CD14-positive monocyte (primary cell): ENCODE data around the gene THBS2. TPM values are rescaled to one million over a fixed set of nuclear protein-coding genes. Genes with fewer than 3 reads are reported as not detected.

ENCODE experiments used
- DNase-seq, 3 donors: peaks; one replicate each; pipeline ENCODE4 v3.0.0-alpha.2; 2011 to 2022
- H2AFZ ChIP-seq: 2 replicates; pipeline ENCODE4 v1.6.0; 2012; ENCODE audit warnings: mild to moderate bottlenecking, low read depth, low read length, inconsistent platforms; ENCODE audit not compliant: insufficient read depth, poor library complexity, severe bottlenecking
- H3K27ac ChIP-seq, 2 donors: 1 replicate in 1 of 2; 2 replicates in 1 of 2; pipeline ENCODE4 v1.5.1; 2012 to 2013; ENCODE audit warnings: low read length in 2 of 2, control low read depth in 1 of 2, inconsistent platforms in 1 of 2, low read depth in 1 of 2, mild to moderate bottlenecking in 1 of 2
- H3K27me3 ChIP-seq, 2 donors: one replicate each; pipeline versions ENCODE4 v1.6.0 to v1.6.1; 2011 to 2013; ENCODE audit warnings: low read length in 2 of 2; ENCODE audit not compliant: control insufficient read depth in 2 of 2, insufficient read depth in 2 of 2
- H3K36me3 ChIP-seq, 2 donors: replicated peaks in 1 of 2; 1 replicate in 1 of 2; 2 replicates in 1 of 2; pipeline versions ENCODE4 v1.5.1 to v1.6.1; 2012 to 2013; ENCODE audit warnings: low read length in 2 of 2, control low read depth in 1 of 2, inconsistent platforms in 1 of 2, mild to moderate bottlenecking in 1 of 2; ENCODE audit not compliant: insufficient read depth in 2 of 2, control insufficient read depth in 1 of 2
- H3K4me1 ChIP-seq, 2 donors: 1 replicate in 1 of 2; 2 replicates in 1 of 2; pipeline versions ENCODE4 v1.5.1 to v1.6.1; 2012 to 2013; ENCODE audit warnings: low read length in 2 of 2, control low read depth in 1 of 2, inconsistent platforms in 1 of 2, mild to moderate bottlenecking in 1 of 2, moderate library complexity in 1 of 2; ENCODE audit not compliant: insufficient read depth in 2 of 2, control insufficient read depth in 1 of 2
- H3K4me2 ChIP-seq: replicated peaks from 2 replicates; pipeline ENCODE3; 2012; ENCODE audit warnings: low read length, moderate library complexity, mild to moderate bottlenecking; ENCODE audit not compliant: poor library complexity, severe bottlenecking; ENCODE audit errors: extremely low read depth
- H3K4me3 ChIP-seq, 3 experiments: fragments of 200-600 bp in 1 of 3; sonication (generic) in 1 of 3; replicated peaks in 1 of 3; 1 replicate in 2 of 3; 2 replicates in 1 of 3; pipeline ENCODE4 v1.5.1; 2011 to 2013; ENCODE audit warnings: low read length in 3 of 3, mild to moderate bottlenecking in 3 of 3, control low read depth in 2 of 3, low read depth in 2 of 3, inconsistent platforms in 1 of 3, moderate library complexity in 1 of 3
- H3K79me2 ChIP-seq: 2 replicates; pipeline ENCODE4 v1.6.0; 2012; ENCODE audit warnings: mild to moderate bottlenecking, control low read depth, inconsistent platforms, low read length, moderate library complexity; ENCODE audit not compliant: insufficient read depth
- H3K9ac ChIP-seq: 2 replicates; pipeline ENCODE4 v1.6.0; 2017; ENCODE audit warnings: low read length, mild to moderate bottlenecking; ENCODE audit not compliant: insufficient read depth, poor library complexity, severe bottlenecking
- H3K9me3 ChIP-seq, 2 donors: replicated peaks in 1 of 2; 1 replicate in 1 of 2; 2 replicates in 1 of 2; pipeline versions ENCODE4 v1.5.1 to v1.6.1; 2012 to 2013; ENCODE audit warnings: low read length in 2 of 2, control low read depth in 1 of 2; ENCODE audit not compliant: control insufficient read depth in 1 of 2, insufficient read depth in 1 of 2
- H4K20me1 ChIP-seq: 2 replicates; pipeline ENCODE4 v1.6.0; 2012; ENCODE audit warnings: mild to moderate bottlenecking, low read length, control low read depth, moderate library complexity; ENCODE audit not compliant: insufficient read depth
- H3K27ac Mint-ChIP-seq, 7 donors: one replicate each; pipeline ENCODE4 v1.8.0; 2020; ENCODE audit warnings: mild to moderate bottlenecking in 7 of 7, mixed read lengths in 7 of 7, moderate library complexity in 6 of 7, inconsistent platforms in 2 of 7
- H3K27me3 Mint-ChIP-seq, 3 donors: one replicate each; pipeline ENCODE4 v1.8.0; 2021 to 2022; ENCODE audit warnings: low read depth in 3 of 3, mild to moderate bottlenecking in 3 of 3, mixed read lengths in 3 of 3, moderate library complexity in 3 of 3, inconsistent platforms in 1 of 3
- H3K36me3 Mint-ChIP-seq, 2 donors: one replicate each; pipeline ENCODE4 v1.8.0; 2020; ENCODE audit warnings: mixed read lengths in 2 of 2, inconsistent platforms in 1 of 2, mild to moderate bottlenecking in 1 of 2
- H3K4me1 Mint-ChIP-seq: one replicate; pipeline ENCODE4 v1.8.0; 2020; ENCODE audit warnings: mild to moderate bottlenecking, mixed read lengths
- H3K4me3 Mint-ChIP-seq, 2 donors: one replicate each; pipeline ENCODE4 v1.8.0; 2020; ENCODE audit warnings: mild to moderate bottlenecking in 2 of 2, mixed read lengths in 2 of 2, moderate library complexity in 1 of 2
- H3K9me3 Mint-ChIP-seq, 7 donors: one replicate each; pipeline ENCODE4 v1.8.0; 2020 to 2022; ENCODE audit warnings: mixed read lengths in 7 of 7, mild to moderate bottlenecking in 6 of 7, moderate library complexity in 6 of 7, inconsistent platforms in 2 of 7
- WGBS: methylation state at CpG from one replicate; pipeline ENCODE4 v1.1.5; 2013; ENCODE audit warnings: missing lambda C conversion rate; ENCODE audit not compliant: insufficient coverage; 5-methylcytosine and 5-hydroxymethylcytosine counted together
- intact Hi-C, 2 donors: fragments of 100-400 bp; cut with micrococcal nuclease; formaldehyde crosslinking; loops; one replicate each; pipeline versions ENCODE4 v1.15.0 to v1.15.1; 2023
- polyA minus RNA-seq: library from RNA; depleted of rRNA, polyadenylated mRNA; stranded (reverse); fragments of >200 nt; gene quantifications from 2 replicates; pipeline ENCODE4 v1.2.3, GENCODE V29; 2012
- polyA plus RNA-seq, 3 donors: library from polyadenylated mRNA; depleted of rRNA in 1 of 3; unstranded in 2 of 3; stranded (reverse) in 1 of 3; fragments of 300-500 nt in 2 of 3; fragments of >200 nt in 1 of 3; fragmentation: Illumina TruSeq in 2 of 3; gene quantifications; 1 replicate in 2 of 3; 2 replicates in 1 of 3; pipeline ENCODE4 v1.2.3, GENCODE V29; 2012 to 2021
- total RNA-seq, 12 experiments: library from RNA in 1 of 12; stranded (reverse) in 1 of 12; fragments of 120-200 nt in 1 of 12; gene quantifications; one replicate each; pipeline ENCODE4 v1.2.4 and lab custom pipeline; 2013 to 2026; ENCODE audit warnings: mixed read lengths in 6 of 12, inconsistent platforms in 1 of 12
- TF ChIP-seq, protein P1 (sequence below): fragments of 200-600 bp; IDR thresholded peaks from one replicate; pipeline ENCODE4 v1.8.0; 2022; ENCODE audit warnings: antibody characterized with exemption, mild to moderate bottlenecking

The THBS2 gene
- 0.19 TPM for total RNA-seq (2013)
- polyA plus RNA-seq (under 1 TPM in 2 of 3 donors, not detected in 1; 0.01 to 0.03 TPM), polyA minus RNA-seq (0.14 TPM in 1 of 2 replicates, not detected in the other), total RNA-seq (lab: John Stamatoyannopoulos, UW) (0 to 2.0 (median 0.16) reads per million in 11 experiments)

DNA sequence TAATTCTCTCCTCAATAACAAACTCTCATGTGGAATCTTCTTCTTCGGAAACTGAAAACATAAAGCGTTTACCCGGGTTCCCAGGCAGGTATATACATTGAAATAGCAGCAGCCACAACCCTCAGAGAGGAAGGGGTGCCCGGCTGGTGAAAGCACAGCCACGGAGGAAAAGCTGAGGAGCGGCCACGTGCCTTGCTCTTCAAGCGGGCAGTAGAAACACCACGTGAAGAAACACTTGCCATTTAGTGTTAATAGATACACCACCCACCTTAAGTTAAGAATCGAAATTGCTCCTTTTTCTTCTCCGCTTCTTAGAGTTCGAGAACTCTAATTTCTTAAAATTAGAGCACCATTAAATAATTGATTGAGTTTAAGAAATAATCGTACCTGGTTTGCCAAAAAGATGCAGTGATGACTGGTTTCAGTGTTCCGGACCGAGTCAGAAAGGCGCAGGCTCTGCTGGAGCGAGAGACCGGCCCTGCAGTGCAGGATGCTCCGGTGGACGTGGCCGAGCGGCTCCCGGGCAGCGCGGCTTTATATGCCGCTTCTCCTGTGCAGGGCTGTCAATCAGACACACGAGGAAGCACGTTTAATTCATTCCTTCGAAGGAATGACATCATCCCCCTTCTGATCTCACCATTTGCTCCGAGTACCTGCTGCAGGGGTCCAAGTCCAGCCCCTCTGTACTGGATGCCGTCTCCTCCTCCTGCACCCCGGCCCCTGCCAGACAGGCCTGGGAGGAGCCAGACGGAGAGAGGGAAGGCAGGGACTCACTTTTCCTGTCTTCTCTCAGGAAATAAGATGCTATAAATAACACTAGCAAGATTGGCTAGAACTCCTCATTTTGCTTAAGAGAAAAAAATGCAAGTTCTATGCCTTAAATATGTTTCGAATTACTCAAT is at the start of gene THBS2:
THBS2 (minus strand) TSS at position 510 of the 902 bp plus-strand sequence. CDS start 3,062 bp downstream, outside the sequence.
- peaks cover 0 to 6% of the 10 kb centered on the region in 2 donors for H3K36me3 Mint-ChIP-seq
- intact Hi-C loops, result no loop called here
- H3K9me3 Mint-ChIP-seq, result peaks cover 1 to 29% (median 15%) of the 10 kb centered on the region in 7 donors
- H4K20me1 ChIP-seq, result no peaks in the 10 kb centered on the region
- no peak for DNase-seq
- no peaks in the 10 kb centered on the region for H3K36me3 ChIP-seq
- H3K4me1 ChIP-seq, result peaks cover 0 to 16% of the 10 kb centered on the region in 2 donors
- H3K4me2 ChIP-seq, result peak within 1 kb of the TSS; percentile 45
- no peaks in the 10 kb centered on the region for H3K79me2 ChIP-seq
- H3K4me1 Mint-ChIP-seq, result peaks cover 28% of the 10 kb centered on the region
- H3K27ac Mint-ChIP-seq, result no peak within 1 kb of the TSS
- peak within 1 kb of the TSS; percentile 33 for H2AFZ ChIP-seq
- peaks cover 33 to 72% of the 10 kb centered on the region in 2 donors for H3K27me3 ChIP-seq
- no peak within 1 kb of the TSS for H3K27ac ChIP-seq
- peak within 1 kb of the TSS; percentile 38 to 86 for H3K4me3 Mint-ChIP-seq
- H3K4me3 ChIP-seq, result peak within 1 kb of the TSS in 1 of 3 experiments; percentile 27
- peaks cover 63 to 72% (median 66%) of the 10 kb centered on the region in 3 donors for H3K27me3 Mint-ChIP-seq
- TF ChIP-seq, protein P1, sequence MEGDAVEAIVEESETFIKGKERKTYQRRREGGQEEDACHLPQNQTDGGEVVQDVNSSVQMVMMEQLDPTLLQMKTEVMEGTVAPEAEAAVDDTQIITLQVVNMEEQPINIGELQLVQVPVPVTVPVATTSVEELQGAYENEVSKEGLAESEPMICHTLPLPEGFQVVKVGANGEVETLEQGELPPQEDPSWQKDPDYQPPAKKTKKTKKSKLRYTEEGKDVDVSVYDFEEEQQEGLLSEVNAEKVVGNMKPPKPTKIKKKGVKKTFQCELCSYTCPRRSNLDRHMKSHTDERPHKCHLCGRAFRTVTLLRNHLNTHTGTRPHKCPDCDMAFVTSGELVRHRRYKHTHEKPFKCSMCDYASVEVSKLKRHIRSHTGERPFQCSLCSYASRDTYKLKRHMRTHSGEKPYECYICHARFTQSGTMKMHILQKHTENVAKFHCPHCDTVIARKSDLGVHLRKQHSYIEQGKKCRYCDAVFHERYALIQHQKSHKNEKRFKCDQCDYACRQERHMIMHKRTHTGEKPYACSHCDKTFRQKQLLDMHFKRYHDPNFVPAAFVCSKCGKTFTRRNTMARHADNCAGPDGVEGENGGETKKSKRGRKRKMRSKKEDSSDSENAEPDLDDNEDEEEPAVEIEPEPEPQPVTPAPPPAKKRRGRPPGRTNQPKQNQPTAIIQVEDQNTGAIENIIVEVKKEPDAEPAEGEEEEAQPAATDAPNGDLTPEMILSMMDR, result no peak
- H3K9ac ChIP-seq, result no peak within 1 kb of the TSS
- WGBS, result 4% methylated on average over 23 of the region's 34 CpGs
- H3K9me3 ChIP-seq, result peaks cover 6 to 10% of the 10 kb centered on the region in 2 donors

DNA sequence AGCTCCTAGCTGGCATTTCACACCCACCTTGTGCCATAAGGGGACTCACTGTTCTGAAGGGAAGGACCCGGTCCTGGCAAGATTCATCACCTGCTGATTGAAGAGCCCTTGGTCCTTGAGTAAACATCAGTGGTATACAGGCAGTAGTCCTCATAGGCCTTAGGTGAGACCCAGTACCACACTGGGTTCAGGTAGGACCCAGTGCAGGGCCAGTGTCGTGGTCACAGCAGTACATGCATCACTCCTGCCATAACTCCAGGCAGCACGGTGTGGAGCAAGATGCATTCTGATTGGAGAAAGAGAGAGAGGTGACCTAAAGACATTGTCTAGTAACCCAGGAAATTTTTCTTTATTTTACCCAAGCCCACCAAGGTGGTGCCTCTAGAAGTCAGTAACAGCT is 49.1 kb upstream of the THBS2 start:
- Mint-ChIP-seq H3K27me3 (peaks cover 7 to 16% (median 11%) of the 10 kb centered on the region in 3 donors), H3K4me1 (no peaks in the 10 kb centered on the region)

More for the DNA sequence above, 49.1 kb upstream of the THBS2 start:
- no peaks in the 10 kb centered on the region for H3K27me3 ChIP-seq
- no peak overlapping the region for H3K4me2 ChIP-seq
- H3K9ac ChIP-seq, result no peak overlapping the region
- H4K20me1 ChIP-seq, result no peaks in the 10 kb centered on the region
- Mint-ChIP-seq H3K27ac (no peak overlapping the region), H3K9me3 (peaks cover 6 to 23% (median 16%) of the 10 kb centered on the region in 7 donors), H3K36me3 (no peaks in the 10 kb centered on the region), H3K4me3 (no peak overlapping the region)
- H3K27ac ChIP-seq, result no peak overlapping the region
- H3K36me3 ChIP-seq, result no peaks in the 10 kb centered on the region
- H3K79me2 ChIP-seq, result no peaks in the 10 kb centered on the region
- TF ChIP-seq, protein P1, result no peak
- H2AFZ ChIP-seq, result no peak overlapping the region
- H3K9me3 ChIP-seq, result peaks cover 9 to 16% of the 10 kb centered on the region in 2 donors
- WGBS, result 100% methylated on average over 1 of the region's 3 CpGs
- no peak for DNase-seq
- intact Hi-C loops, result no loop called here
- no peak overlapping the region for H3K4me3 ChIP-seq
- H3K4me1 ChIP-seq, result no peaks in the 10 kb centered on the region
